ENCODE data around the gene C5orf15. TPM values are rescaled to one million over a fixed set of nuclear protein-coding genes. Genes with fewer than 3 reads are reported as not detected.

The C5orf15 gene
- total RNA-seq, 3 donors from 2014 or later, result 40.6 to 68.9 (median 41.0) TPM

- intact Hi-C loops (cut with DNase I; ENCODE audit: low total_unique reads), result no loop called here
- DNase-seq (ENCODE audit: low spot score in 2 of 2), result no peak
- no peak overlapping the region for H3K27ac ChIP-seq
- no peaks in the 10 kb centered on the region for H3K27me3 ChIP-seq
- H3K36me3 ChIP-seq, result no peaks in the 10 kb centered on the region
- H3K9me3 ChIP-seq, result no peaks in the 10 kb centered on the region
- H3K4me1 ChIP-seq, result no peaks in the 10 kb centered on the region
- no peak overlapping the region for H3K4me3 ChIP-seq
- TF ChIP-seq POLR2A (IDR thresholded peaks at IDR 0.05) (no peak), CTCF (IDR thresholded peaks at IDR 0.05) (no peak), POLR2AphosphoS5 (IDR thresholded peaks at IDR 0.05) (no peak)
Measured at GRCh38 chr5:133985540-133986180, 17.2 kb upstream of the C5orf15 start.

GRCh38 chr5:133983674-133984073 lies 15.2 kb upstream of the C5orf15 start:
- Histone ChIP-seq H3K9me3 (no peaks in the 10 kb centered on the region), H3K27me3 (no peaks in the 10 kb centered on the region), H3K36me3 (no peaks in the 10 kb centered on the region), H3K4me3 (no peak overlapping the region), H3K4me1 (no peaks in the 10 kb centered on the region), H3K27ac (no peak overlapping the region)
- intact Hi-C loops (cut with DNase I; ENCODE audit: low total_unique reads), result no loop called here
- TF ChIP-seq CTCF (IDR thresholded peaks at IDR 0.05) (no peak), POLR2AphosphoS5 (IDR thresholded peaks at IDR 0.05) (no peak), POLR2A (IDR thresholded peaks at IDR 0.05) (no peak)
- no peak for DNase-seq (ENCODE audit: low spot score in 2 of 2)

- H3K27me3 ChIP-seq, result no peaks in the 10 kb centered on the region
- H3K27ac ChIP-seq, result no peak overlapping the region
- intact Hi-C loops (cut with DNase I; ENCODE audit: low total_unique reads), result no loop called here
- H3K36me3 ChIP-seq, result no peaks in the 10 kb centered on the region
- H3K9me3 ChIP-seq, result no peaks in the 10 kb centered on the region
- TF ChIP-seq POLR2AphosphoS5 (IDR thresholded peaks at IDR 0.05), result no peak
- TF ChIP-seq CTCF (IDR thresholded peaks at IDR 0.05), result no peak
- no peak for TF ChIP-seq POLR2A (IDR thresholded peaks at IDR 0.05)
- H3K4me1 ChIP-seq, result no peaks in the 10 kb centered on the region
- DNase-seq (ENCODE audit: low spot score in 2 of 2), result no peak
- no peak overlapping the region for H3K4me3 ChIP-seq
Measured at GRCh38 chr5:133981714-133982113, 13.3 kb upstream of the C5orf15 start.

GRCh38 chr5:133980652-133981051 lies 12.2 kb upstream of the C5orf15 start:
- no peak for DNase-seq (ENCODE audit: low spot score in 2 of 2)
- Histone ChIP-seq H3K4me1 (no peaks in the 10 kb centered on the region), H3K27me3 (no peaks in the 10 kb centered on the region), H3K27ac (no peak overlapping the region), H3K9me3 (no peaks in the 10 kb centered on the region), H3K4me3 (no peak overlapping the region), H3K36me3 (no peaks in the 10 kb centered on the region)
- TF ChIP-seq CTCF (IDR thresholded peaks at IDR 0.05) (no peak), POLR2AphosphoS5 (IDR thresholded peaks at IDR 0.05) (no peak), POLR2A (IDR thresholded peaks at IDR 0.05) (no peak)
- intact Hi-C loops (cut with DNase I; ENCODE audit: low total_unique reads), result no loop called here

- H3K4me1 ChIP-seq, result no peaks in the 10 kb centered on the region
- no peaks in the 10 kb centered on the region for H3K27me3 ChIP-seq
- H3K36me3 ChIP-seq, result peaks cover 3% of the 10 kb centered on the region
- TF ChIP-seq POLR2AphosphoS5 (IDR thresholded peaks at IDR 0.05) (no peak), CTCF (IDR thresholded peaks at IDR 0.05) (no peak), POLR2A (IDR thresholded peaks at IDR 0.05) (no peak)
- H3K4me3 ChIP-seq, result no peak overlapping the region
- no peak overlapping the region for H3K27ac ChIP-seq
- H3K9me3 ChIP-seq, result no peaks in the 10 kb centered on the region
- intact Hi-C loops (cut with DNase I; ENCODE audit: low total_unique reads), result no loop called here
- DNase-seq (ENCODE audit: low spot score in 2 of 2), result no peak
Measured at GRCh38 chr5:133978943-133979342, 10.5 kb upstream of the C5orf15 start.
